C4-2B (cell line): ENCODE measurements around the gene AQR.

Source experiments
- H3K27ac ChIP-seq: fragments of 450-650 bp; 2 replicates; pipeline ENCODE4 v1.5.1; 2017
- ZFX ChIP-seq: fragments of 450-650 bp; IDR thresholded peaks from 2 replicates; pipeline ENCODE4 v1.6.1; 2017
- TF ChIP-seq, protein P1 (sequence below): fragments of 450-650 bp; conservative IDR thresholded peaks from 2 replicates; pipeline ENCODE4 v1.5.1; 2017; ENCODE audit warnings: mild to moderate bottlenecking

AQR gene

DNA sequence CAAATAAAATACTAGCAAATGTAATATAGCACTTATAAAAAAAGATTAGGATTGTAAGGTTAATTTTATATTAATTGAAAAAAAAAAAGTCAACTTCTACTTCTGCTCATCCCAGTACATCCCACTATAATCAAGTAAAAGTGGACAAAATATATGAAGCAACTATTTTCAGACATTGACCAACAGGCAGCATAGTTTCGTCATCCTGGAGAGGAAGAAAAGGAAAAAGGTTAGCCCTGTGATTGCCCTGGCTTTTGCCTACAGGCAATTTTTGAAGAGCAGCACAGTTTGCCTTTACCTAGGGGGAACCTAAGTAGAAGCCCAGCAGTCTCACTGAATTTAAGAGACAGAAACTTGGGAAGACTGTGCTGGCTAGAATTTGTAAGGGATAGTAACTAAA is 121.9 kb downstream of the AQR start:
- H3K27ac ChIP-seq, result no peak overlapping the region
- TF ChIP-seq ZFX, result no peak
- TF ChIP-seq, protein P1, sequence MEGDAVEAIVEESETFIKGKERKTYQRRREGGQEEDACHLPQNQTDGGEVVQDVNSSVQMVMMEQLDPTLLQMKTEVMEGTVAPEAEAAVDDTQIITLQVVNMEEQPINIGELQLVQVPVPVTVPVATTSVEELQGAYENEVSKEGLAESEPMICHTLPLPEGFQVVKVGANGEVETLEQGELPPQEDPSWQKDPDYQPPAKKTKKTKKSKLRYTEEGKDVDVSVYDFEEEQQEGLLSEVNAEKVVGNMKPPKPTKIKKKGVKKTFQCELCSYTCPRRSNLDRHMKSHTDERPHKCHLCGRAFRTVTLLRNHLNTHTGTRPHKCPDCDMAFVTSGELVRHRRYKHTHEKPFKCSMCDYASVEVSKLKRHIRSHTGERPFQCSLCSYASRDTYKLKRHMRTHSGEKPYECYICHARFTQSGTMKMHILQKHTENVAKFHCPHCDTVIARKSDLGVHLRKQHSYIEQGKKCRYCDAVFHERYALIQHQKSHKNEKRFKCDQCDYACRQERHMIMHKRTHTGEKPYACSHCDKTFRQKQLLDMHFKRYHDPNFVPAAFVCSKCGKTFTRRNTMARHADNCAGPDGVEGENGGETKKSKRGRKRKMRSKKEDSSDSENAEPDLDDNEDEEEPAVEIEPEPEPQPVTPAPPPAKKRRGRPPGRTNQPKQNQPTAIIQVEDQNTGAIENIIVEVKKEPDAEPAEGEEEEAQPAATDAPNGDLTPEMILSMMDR, result no peak

DNA sequence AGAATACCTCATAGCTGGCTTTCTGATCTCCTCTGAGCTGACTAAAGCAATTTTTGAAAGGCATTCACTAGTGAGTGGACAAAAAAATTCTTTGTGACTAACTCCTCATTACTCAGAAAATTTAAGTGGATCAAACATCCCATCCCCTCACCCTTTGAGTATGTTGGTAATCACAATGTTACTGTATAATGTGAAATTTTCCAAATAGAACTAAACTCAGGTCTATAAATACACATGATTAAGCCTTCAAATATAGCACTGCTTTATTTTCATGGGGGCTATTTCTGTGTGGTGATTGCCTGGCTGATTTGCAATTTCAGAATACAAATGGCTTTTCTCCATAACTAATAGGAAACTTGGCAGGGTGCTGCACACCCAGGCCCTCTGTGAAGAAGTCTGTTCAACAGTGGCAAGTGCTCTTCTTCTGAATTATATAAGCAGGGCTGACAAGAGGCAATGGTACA is 128.2 kb downstream of the AQR start:
- H3K27ac ChIP-seq, result no peak overlapping the region
- TF ChIP-seq, protein P1, result no peak
- TF ChIP-seq ZFX, result no peak

DNA sequence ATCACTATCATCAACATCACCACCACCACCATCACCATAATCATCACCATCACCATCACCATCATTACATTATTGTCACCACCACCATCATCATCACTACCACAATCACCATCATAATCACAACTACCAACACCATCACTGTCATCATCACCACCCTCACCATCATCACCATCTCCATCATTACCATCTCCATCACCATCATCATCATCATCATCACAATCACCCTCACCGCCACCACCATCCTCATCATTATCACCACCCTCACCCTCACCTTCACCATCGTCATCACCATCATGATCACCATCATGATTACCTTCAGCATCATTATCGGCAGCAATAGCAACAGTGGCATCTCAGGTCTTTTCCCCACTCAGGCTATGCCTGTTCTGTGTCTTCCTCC is 131.3 kb downstream of the AQR start:
- TF ChIP-seq, protein P1, result no peak
- TF ChIP-seq ZFX, result no peak
- H3K27ac ChIP-seq, result no peak overlapping the region

DNA sequence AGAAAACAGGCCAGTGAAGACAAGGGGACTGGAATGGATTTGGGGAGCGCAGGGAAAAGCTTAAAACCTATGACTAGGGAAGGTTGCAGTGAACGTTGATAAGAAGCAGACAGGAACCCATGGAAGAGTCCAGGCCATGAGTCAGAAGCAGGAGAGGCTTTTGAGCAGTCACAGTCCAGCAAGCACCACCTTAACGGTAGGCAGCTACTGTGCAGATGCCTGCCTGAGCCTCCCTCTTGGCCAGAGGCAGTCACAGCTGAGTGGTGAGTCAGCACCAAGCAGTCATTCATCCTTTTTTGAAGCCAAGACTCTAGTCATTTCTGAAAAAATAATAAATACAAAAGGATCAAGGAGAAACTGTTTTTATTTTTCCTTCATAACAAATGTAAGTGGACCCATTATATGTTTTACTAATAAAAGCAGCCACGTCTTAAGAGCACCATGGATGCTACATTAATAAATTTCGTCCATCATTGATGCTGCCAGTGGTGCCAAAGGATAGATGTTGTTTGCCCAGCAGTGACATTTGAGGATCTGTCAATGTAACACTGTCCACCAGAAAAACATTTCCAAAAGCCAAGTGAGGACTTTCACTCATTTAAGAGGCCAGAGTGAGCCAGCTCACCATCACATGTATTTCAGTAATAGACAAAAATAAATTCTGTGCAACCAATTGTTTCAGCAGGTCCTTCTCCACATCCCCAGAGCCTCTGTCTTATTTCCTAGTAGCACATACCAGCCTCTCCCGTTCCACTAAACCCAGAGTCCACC is 132.1 kb downstream of the AQR start:
- H3K27ac ChIP-seq, result no peak overlapping the region
- TF ChIP-seq, protein P1, result no peak
- no peak for TF ChIP-seq ZFX

DNA sequence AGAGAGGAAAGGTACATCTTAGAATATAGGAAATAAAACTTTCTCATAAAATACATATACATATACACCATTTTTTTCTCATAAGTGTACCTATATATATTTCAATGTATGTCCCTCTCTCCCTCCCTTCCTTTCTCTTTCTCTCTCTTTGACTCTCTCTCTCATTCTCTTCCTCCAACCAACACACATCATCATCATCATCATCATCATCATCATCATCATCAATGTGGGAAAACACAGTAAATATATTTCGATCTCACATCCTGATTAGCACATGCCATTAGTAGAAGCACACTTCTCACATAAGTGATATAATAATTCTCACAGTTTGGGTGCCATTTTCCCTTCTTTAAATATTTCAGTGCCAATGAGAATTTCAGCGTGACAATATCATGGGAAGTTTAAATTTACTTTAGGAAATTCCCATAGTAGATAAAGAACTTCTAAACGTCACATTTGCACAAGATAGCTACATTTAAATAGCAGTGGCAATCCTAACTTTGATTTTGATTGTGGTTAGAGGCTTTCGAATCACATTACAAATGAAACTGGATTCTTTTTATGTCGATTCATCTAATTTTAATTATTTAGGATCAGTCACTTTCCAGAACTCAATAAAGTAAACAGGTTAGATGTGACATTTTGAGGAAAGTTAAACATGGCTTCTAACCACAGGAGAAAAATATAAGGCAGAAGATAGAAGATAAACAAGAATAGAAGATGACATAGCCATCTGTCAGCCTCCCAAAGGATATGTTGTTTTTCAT is 141.2 kb downstream of the AQR start:
- no peak for TF ChIP-seq ZFX
- TF ChIP-seq, protein P1, result no peak
- no peak overlapping the region for H3K27ac ChIP-seq

DNA sequence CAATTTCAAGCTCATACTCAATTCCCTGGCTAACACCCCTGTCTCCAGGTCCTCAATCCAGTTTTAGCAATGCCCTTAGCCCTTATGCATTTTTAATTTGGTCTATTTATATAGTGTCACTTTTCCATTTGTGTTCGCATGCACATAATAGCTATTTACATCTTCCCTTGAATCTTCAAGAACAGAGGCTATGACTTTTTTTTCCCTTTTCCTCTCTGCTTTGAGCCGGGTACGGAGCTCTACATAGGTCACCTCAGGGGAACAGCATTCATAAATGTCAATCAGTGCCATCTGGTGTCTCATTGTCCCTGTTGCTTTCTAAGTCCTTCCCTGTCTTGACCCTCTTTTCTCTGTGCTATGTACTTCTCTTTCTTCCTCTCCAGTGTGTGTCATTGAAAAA is 147.7 kb downstream of the AQR start:
- H3K27ac ChIP-seq, result no peak overlapping the region
- TF ChIP-seq, protein P1, result no peak
- TF ChIP-seq ZFX, result no peak

DNA sequence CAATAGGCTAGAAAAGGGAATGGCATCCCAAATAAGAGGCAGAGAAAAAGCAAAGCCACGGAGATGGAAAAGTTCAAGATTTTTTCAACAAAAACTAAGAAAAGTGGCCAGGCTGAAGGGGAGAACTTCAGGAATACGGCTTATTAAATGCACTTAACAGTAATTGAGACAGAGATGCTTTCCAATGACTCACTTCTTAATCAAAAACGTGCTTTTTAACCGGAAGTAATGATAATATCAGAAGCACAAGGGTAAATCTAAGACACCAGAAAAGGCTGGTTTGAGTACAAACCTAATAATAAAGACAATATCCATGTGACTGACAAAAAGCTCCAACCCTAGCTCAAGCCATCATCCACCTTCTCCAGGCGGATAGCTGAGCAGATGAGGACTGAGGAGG is 149.4 kb downstream of the AQR start:
- no peak overlapping the region for H3K27ac ChIP-seq
- TF ChIP-seq, protein P1, result no peak
- TF ChIP-seq ZFX, result no peak
